GM23248 (cell line): ENCODE results near the gene HIPK2. TPM values are rescaled to one million over a fixed set of nuclear protein-coding genes. Genes with fewer than 3 reads are reported as not detected.
A peak's percentile ranks its signal among the peaks of the same experiment; 100 is the strongest.

Experiments used
- DNase-seq: peaks from one replicate; pipeline ENCODE4 v3.0.0-alpha.2; 2015
- H2AFZ ChIP-seq: fragments of 200-600 bp; sonication (generic); 2 replicates; pipeline ENCODE4 v1.6.1; 2016; ENCODE audit warnings: antibody characterized with exemption
- H3F3A ChIP-seq: fragments of 200-600 bp; sonication (generic); 2 replicates; pipeline ENCODE4 v1.6.1; 2016; ENCODE audit warnings: mild to moderate bottlenecking, antibody characterized with exemption, mixed run types; ENCODE audit not compliant: insufficient read depth
- H3K27ac ChIP-seq: fragments of 200-600 bp; sonication (generic); 2 replicates; pipeline ENCODE4 v1.5.1; 2016; ENCODE audit warnings: mild to moderate bottlenecking
- H3K27me3 ChIP-seq: fragments of 200-600 bp; sonication (generic); replicated peaks from 2 replicates; pipeline ENCODE4 v1.6.1; 2016; ENCODE audit warnings: mild to moderate bottlenecking; ENCODE audit not compliant: insufficient read depth
- H3K36me3 ChIP-seq: fragments of 200-600 bp; sonication (generic); 2 replicates; pipeline ENCODE4 v1.6.1; 2016; ENCODE audit warnings: low read depth, mild to moderate bottlenecking
- H3K4me1 ChIP-seq: fragments of 200-600 bp; sonication (generic); 2 replicates; pipeline ENCODE4 v1.6.1; 2016; ENCODE audit warnings: mild to moderate bottlenecking; ENCODE audit not compliant: insufficient read depth
- H3K4me2 ChIP-seq: fragments of 200-600 bp; sonication (generic); one replicate; pipeline ENCODE4 v1.6.1; 2016; ENCODE audit warnings: mild to moderate bottlenecking; ENCODE audit not compliant: unreplicated experiment
- H3K4me3 ChIP-seq: fragments of 200-600 bp; sonication (generic); 2 replicates; pipeline ENCODE4 v1.5.1; 2016; ENCODE audit warnings: mild to moderate bottlenecking
- H3K79me2 ChIP-seq: fragments of 200-600 bp; sonication (generic); 2 replicates; pipeline ENCODE4 v1.6.1; 2016; ENCODE audit warnings: mild to moderate bottlenecking; ENCODE audit not compliant: insufficient read depth
- H3K9ac ChIP-seq: fragments of 200-600 bp; sonication (generic); 2 replicates; pipeline ENCODE4 v1.6.1; 2016; ENCODE audit warnings: mild to moderate bottlenecking
- H3K9me2 ChIP-seq: fragments of 200-600 bp; sonication (generic); 2 replicates; pipeline ENCODE4 v1.6.1; 2016; ENCODE audit warnings: mixed run types, mild to moderate bottlenecking, moderate library complexity; ENCODE audit not compliant: insufficient read depth
- H3K9me3 ChIP-seq: fragments of 200-600 bp; sonication (generic); one replicate; pipeline ENCODE4 v1.6.1; 2017; ENCODE audit warnings: low read depth
- H4K20me1 ChIP-seq: fragments of 200-600 bp; sonication (generic); 2 replicates; pipeline ENCODE4 v1.6.0; 2016; ENCODE audit not compliant: insufficient read depth
- EZH2 ChIP-seq: fragments of 200-600 bp; sonication (generic); IDR thresholded peaks from 2 replicates; pipeline ENCODE4 v1.6.1; 2018; ENCODE audit warnings: antibody characterized with exemption, mild to moderate bottlenecking; ENCODE audit not compliant: insufficient read depth, poor library complexity, severe bottlenecking
- EZH2phosphoT487 ChIP-seq: fragments of 200-600 bp; sonication (generic); IDR thresholded peaks from 2 replicates; pipeline ENCODE4 v1.6.1; 2018; ENCODE audit warnings: antibody characterized with exemption, moderate library complexity, mild to moderate bottlenecking, low read depth; ENCODE audit not compliant: insufficient read depth
- WGBS, 2 experiments: methylation state at CpG; one replicate each; pipeline ENCODE4 v1.1.6; 2015 to 2017; ENCODE audit warnings: low lambda C conversion rate in 2 of 2, low coverage in 1 of 2; ENCODE audit errors: missing lambda C conversion rate in 2 of 2; 5-methylcytosine and 5-hydroxymethylcytosine counted together
- in situ Hi-C: fragments of 300-500 bp; cut with MboI; formaldehyde crosslinking; loops from 2 replicates; pipeline ENCODE4 v1.15.0; 2020
- polyA plus RNA-seq: library from polyadenylated mRNA; unstranded; fragments of >200 nt; fragmentation: Nextera tagmentation; extraction: Ambion mirVana; gene quantifications from 2 replicates; pipeline ENCODE4 v1.2.1, GENCODE V29; 2016
- total RNA-seq: library from RNA; depleted of rRNA; stranded (reverse); fragments of >200 nt; shearing (Covaris generic); gene quantifications from 2 replicates; pipeline ENCODE4 v1.2.3, GENCODE V29; 2014

Gene HIPK2
- total and polyA plus RNA-seq, 2 experiments from 2014 or later, result 4.7 to 7.9 TPM

GRCh38 chr7:139597028-139597427, 180.8 kb downstream of the HIPK2 start:
- no peak overlapping the region for H2AFZ ChIP-seq
- H3K36me3 ChIP-seq, result peaks cover 24% of the 10 kb centered on the region
- no peaks in the 10 kb centered on the region for H3K27me3 ChIP-seq
- in situ Hi-C loops, result no loop called here
- TF ChIP-seq EZH2, result no peak
- TF ChIP-seq EZH2phosphoT487, result no peak
- H3K4me3 ChIP-seq, result no peak overlapping the region
- no peaks in the 10 kb centered on the region for H3K9me3 ChIP-seq
- no peaks in the 10 kb centered on the region for H3F3A ChIP-seq
- WGBS, 2 experiments, result 93 to 96% methylated on average over 5 of the region's 5 CpGs
- H3K4me2 ChIP-seq, result no peak overlapping the region
- H3K79me2 ChIP-seq, result no peaks in the 10 kb centered on the region
- peaks cover 9% of the 10 kb centered on the region for H3K4me1 ChIP-seq
- no peaks in the 10 kb centered on the region for H4K20me1 ChIP-seq
- no peaks in the 10 kb centered on the region for H3K9me2 ChIP-seq
- DNase-seq, result no peak
- H3K27ac ChIP-seq, result no peak overlapping the region
- H3K9ac ChIP-seq, result no peak overlapping the region

- in situ Hi-C loops, result no loop called here
- 92 to 95% methylated on average over 17 of the region's 17 CpGs for WGBS, 2 experiments
Measured at GRCh38 chr7:139596626-139597025, 181.2 kb downstream of the HIPK2 start.

GRCh38 chr7:139595806-139596205, 182.0 kb downstream of the HIPK2 start:
- Histone ChIP-seq H3K4me3 (no peak overlapping the region), H3K9me3 (no peaks in the 10 kb centered on the region), H3K79me2 (no peaks in the 10 kb centered on the region), H3K36me3 (peaks cover 24% of the 10 kb centered on the region), H3K27ac (no peak overlapping the region), H4K20me1 (no peaks in the 10 kb centered on the region), H3K27me3 (no peaks in the 10 kb centered on the region), H3K9ac (no peak overlapping the region), H2AFZ (no peak overlapping the region), H3K4me2 (no peak overlapping the region), H3K9me2 (no peaks in the 10 kb centered on the region), H3K4me1 (peaks cover 9% of the 10 kb centered on the region), H3F3A (no peaks in the 10 kb centered on the region)
- no peak for TF ChIP-seq EZH2phosphoT487
- in situ Hi-C loops, result no loop called here
- DNase-seq, result peak; percentile 11
- WGBS, 2 experiments, result 31 to 43% methylated on average over 5 of the region's 5 CpGs

More at GRCh38 chr7:139596626-139597025, 181.2 kb downstream of the HIPK2 start:
- no peak overlapping the region for H3K9ac ChIP-seq
- no peak overlapping the region for H2AFZ ChIP-seq
- no peak for DNase-seq
- H3K9me2 ChIP-seq, result no peaks in the 10 kb centered on the region
- no peaks in the 10 kb centered on the region for H3F3A ChIP-seq
- H3K4me3 ChIP-seq, result no peak overlapping the region
- H3K27ac ChIP-seq, result no peak overlapping the region
- H3K27me3 ChIP-seq, result no peaks in the 10 kb centered on the region
- no peaks in the 10 kb centered on the region for H3K79me2 ChIP-seq
- no peaks in the 10 kb centered on the region for H4K20me1 ChIP-seq
- no peak for TF ChIP-seq EZH2phosphoT487
- TF ChIP-seq EZH2, result no peak
- peaks cover 9% of the 10 kb centered on the region for H3K4me1 ChIP-seq
- H3K4me2 ChIP-seq, result no peak overlapping the region
- no peaks in the 10 kb centered on the region for H3K9me3 ChIP-seq
- peaks cover 24% of the 10 kb centered on the region for H3K36me3 ChIP-seq

GRCh38 chr7:139594911-139595476, 182.8 kb downstream of the HIPK2 start:
- Histone ChIP-seq H3K9ac (0 out of 2 replicates have a peak overlapping the region, but pooled peaks have one; percentile 12), H4K20me1 (no peaks in the 10 kb centered on the region), H3K9me2 (no peaks in the 10 kb centered on the region), H3K27me3 (no peaks in the 10 kb centered on the region), H3K4me1 (peaks cover 9% of the 10 kb centered on the region), H3K9me3 (no peaks in the 10 kb centered on the region), H3K27ac (peak overlapping the region; percentile 42), H3F3A (peaks cover 1% of the 10 kb centered on the region; the same call in 1 of the 2 replicates), H3K4me2 (no peak overlapping the region), H3K4me3 (no peak overlapping the region), H3K36me3 (peaks cover 21% of the 10 kb centered on the region), H3K79me2 (no peaks in the 10 kb centered on the region), H2AFZ (peak overlapping the region; percentile 10; the same call in 1 of the 2 replicates)
- in situ Hi-C loops, result no loop called here
- peak; percentile 79 for DNase-seq
- no peak for TF ChIP-seq EZH2phosphoT487
- no peak for TF ChIP-seq EZH2
- WGBS, 2 experiments, result 20 to 23% methylated on average over 13 of the region's 13 CpGs
